ENCODE measurements around the gene IMMP2L. TPM values are rescaled to one million over a fixed set of nuclear protein-coding genes. Genes with fewer than 3 reads are reported as not detected.

Gene IMMP2L
- total and polyA plus RNA-seq, 2 donors (not counting 3 experiments of a cell fraction or from before 2014, with no cell fraction given) = 9.9 to 11.8 TPM

GRCh38 chr7:110681941-110682340 lies 880.4 kb downstream of the IMMP2L start:
- no peaks in the 10 kb centered on the region for H3K36me3 ChIP-seq (ENCODE audit: control insufficient read depth in 2 of 2, extremely low read depth in 1 of 2, insufficient read depth in 2 of 2, low read length in 2 of 2)
- no peak for FAIRE-seq
- no peak overlapping the region for H2AFZ ChIP-seq (ENCODE audit: low read depth, low read length)
- no peaks in the 10 kb centered on the region for H3K79me2 ChIP-seq (ENCODE audit: control insufficient read depth, insufficient read depth, low read length)
- H3K4me3 ChIP-seq (replicated peaks in 1 of 3; ENCODE audit: insufficient read depth in 1 of 3, low read depth in 1 of 3, low read length in 3 of 3) = no peak overlapping the region
- H3K27me3 ChIP-seq (ENCODE audit: control insufficient read depth in 2 of 2, insufficient read depth in 2 of 2, low read length in 2 of 2) = no peaks in the 10 kb centered on the region
- no peaks in the 10 kb centered on the region for H3K9me1 ChIP-seq (replicated peaks; ENCODE audit: control insufficient read depth, extremely low read depth, insufficient read depth, low read length)
- no peaks in the 10 kb centered on the region for H4K20me1 ChIP-seq (replicated peaks; ENCODE audit: control insufficient read depth, extremely low read depth, insufficient read depth, low read length)
- no peaks in the 10 kb centered on the region for H3K9me3 ChIP-seq (replicated peaks; ENCODE audit: control insufficient read depth, insufficient read depth, low read length)
- no peaks in the 10 kb centered on the region for H3K4me1 ChIP-seq (ENCODE audit: control insufficient read depth, extremely low read depth, insufficient read depth, low read length)
- no peak overlapping the region for H3K27ac ChIP-seq (ENCODE audit: insufficient read depth, low read depth, low read length)
- dilution Hi-C loops (cut with MboI; ENCODE audit: extremely low pct_ligation_motif_present, low sequenced_read_pairs) = no loop called here
- BruUV-seq (replicated peaks) = no TSS peak
- no peak overlapping the region for H3K9ac ChIP-seq (replicated peaks; ENCODE audit: extremely low read depth, insufficient read depth, low read length)
- no peak overlapping the region for H3K4me2 ChIP-seq (ENCODE audit: insufficient read depth, low read length)
- POLR2A ChIA-PET = no interaction called here
- TF ChIP-seq FOS (IDR thresholded peaks at IDR 0.05; ENCODE audit: borderline replicate concordance, insufficient read depth, low read length) (no peak), MYC (IDR thresholded peaks at IDR 0.05; ENCODE audit: low read depth, low read length) (no peak), MAX (IDR thresholded peaks at IDR 0.05; ENCODE audit: insufficient read depth, insufficient read length) (no peak), JUN (IDR thresholded peaks at IDR 0.05; ENCODE audit: borderline replicate concordance, insufficient read depth, insufficient read length, low read depth) (no peak), CTCF (IDR thresholded peaks at IDR 0.05; ENCODE audit: extremely low read depth in 1 of 2, insufficient read depth in 1 of 2, low read depth in 1 of 2, low read length in 2 of 2) (no peak), POLR2AphosphoS5 (IDR thresholded peaks at IDR 0.05; ENCODE audit: insufficient read depth, low read depth, low read length) (no peak), GATA2 (IDR thresholded peaks at IDR 0.05; ENCODE audit: insufficient read depth, insufficient read length, low read depth, low read length) (no peak), POLR2A (IDR thresholded peaks at IDR 0.05; ENCODE audit: low read depth, low read length) (no peak), EZH2 (IDR thresholded peaks at IDR 0.05; ENCODE audit: borderline replicate concordance, low read depth, low read length, severe bottlenecking) (no peak)
- no peak for DNase-seq (ENCODE audit: low read depth, low spot score)
- intact Hi-C loops (cut with micrococcal nuclease) = no loop called here
- CTCF ChIA-PET = no interaction called here
